ENCODE results near the gene PRKD2.

PRKD2 gene

GRCh38 chr19:46660008-46660517 is 56.9 kb downstream of the PRKD2 start:
- DNase-seq, result peak; percentile 17

GRCh38 chr19:46659151-46660007 is 57.5 kb downstream of the PRKD2 start:
- no peak for DNase-seq

GRCh38 chr19:46656541-46656940 is 60.4 kb downstream of the PRKD2 start:
- no peak for DNase-seq

- DNase-seq, result peak; percentile 88
Measured at GRCh38 chr19:46654621-46655152, 62.2 kb downstream of the PRKD2 start.

- no peak for DNase-seq
Measured at GRCh38 chr19:46650445-46650844, 66.5 kb downstream of the PRKD2 start.

GRCh38 chr19:46648961-46649960 is 67.7 kb downstream of the PRKD2 start:
- DNase-seq, result no peak

- no peak for DNase-seq
Measured at GRCh38 chr19:46648060-46648960, 68.6 kb downstream of the PRKD2 start.

GRCh38 chr19:46646402-46646801 is 70.5 kb downstream of the PRKD2 start:
- no peak for DNase-seq

- no peak for DNase-seq
Measured at GRCh38 chr19:46644720-46645119, 72.2 kb downstream of the PRKD2 start.

GRCh38 chr19:46640656-46641055 is 76.3 kb downstream of the PRKD2 start:
- DNase-seq, result no peak

- no peak for DNase-seq
Measured at GRCh38 chr19:46639358-46640182, 77.3 kb downstream of the PRKD2 start.

- no peak for DNase-seq
Measured at GRCh38 chr19:46637224-46637623, 79.7 kb downstream of the PRKD2 start.

GRCh38 chr19:46635920-46636761 is 80.8 kb downstream of the PRKD2 start, which contains the start of gene GNG8:
TSS of gene GNG8 (minus strand) at chr19:46636202. CDS start at chr19:46634682, 1,520 bp downstream.
- DNase-seq, result no peak

- DNase-seq, result no peak
Measured at GRCh38 chr19:46634656-46635218, 82.2 kb downstream of the PRKD2 start.

- peak; percentile 67 for DNase-seq
Measured at GRCh38 chr19:46634045-46634655, 82.8 kb downstream of the PRKD2 start.

GRCh38 chr19:46633130-46633529 is 83.8 kb downstream of the PRKD2 start:
- no peak for DNase-seq

GRCh38 chr19:46631481-46631880 is 85.4 kb downstream of the PRKD2 start:
- DNase-seq, result no peak

- no peak for DNase-seq
Measured at GRCh38 chr19:46630586-46631205, 86.2 kb downstream of the PRKD2 start.

Measured in midbrain (tissue), 1 donor.